Activated T-cell treated with anti-CD3 and anti-CD28 coated beads for 1 hour (primary cell): Measurements from ENCODE around the gene ME3.

Experiments
- DNase-seq: peaks from one replicate; pipeline ENCODE4 v3.0.0-alpha.2; 2020; ENCODE audit warnings: low read depth

The ME3 gene

GRCh38 chr11:86692746-86693145 lies 20.3 kb upstream of the ME3 start:
- no peak for DNase-seq

- no peak for DNase-seq
These were observed 19.9 kb upstream of the ME3 start for GRCh38 chr11:86692317-86692716.

- DNase-seq: no peak
These were observed 16.2 kb upstream of the ME3 start for GRCh38 chr11:86688398-86689179.

GRCh38 chr11:86687185-86687778 lies 14.9 kb upstream of the ME3 start:
- no peak for DNase-seq

- no peak for DNase-seq
These were observed 14.1 kb upstream of the ME3 start for GRCh38 chr11:86686531-86686930.

- no peak for DNase-seq
These were observed 9.0 kb upstream of the ME3 start for GRCh38 chr11:86681483-86681756.

GRCh38 chr11:86680716-86681482 lies 8.5 kb upstream of the ME3 start:
- DNase-seq: no peak

- no peak for DNase-seq
These were observed 6.4 kb upstream of the ME3 start for GRCh38 chr11:86678823-86679222.

GRCh38 chr11:86678296-86678695 lies 5.9 kb upstream of the ME3 start:
- no peak for DNase-seq

- DNase-seq: no peak
These were observed 4.2 kb upstream of the ME3 start for GRCh38 chr11:86676533-86677154.

GRCh38 chr11:86676010-86676409 lies 3.6 kb upstream of the ME3 start:
- no peak for DNase-seq

GRCh38 chr11:86675017-86675416 lies 2.6 kb upstream of the ME3 start:
- DNase-seq: no peak

- no peak for DNase-seq
These were observed 1.7 kb upstream of the ME3 start for GRCh38 chr11:86673872-86674750.

- no peak for DNase-seq
These were observed 833 bp upstream of the ME3 start for GRCh38 chr11:86673055-86673843.

- no peak for DNase-seq
These were observed 847 bp downstream of the ME3 start for GRCh38 chr11:86671531-86672006.

- no peak for DNase-seq
These were observed 1.5 kb downstream of the ME3 start for GRCh38 chr11:86670911-86671310.

- no peak for DNase-seq
These were observed 2.2 kb downstream of the ME3 start for GRCh38 chr11:86670181-86670580.

GRCh38 chr11:86669424-86669823 lies 3.0 kb downstream of the ME3 start:
- DNase-seq: no peak

GRCh38 chr11:86668929-86669328 lies 3.5 kb downstream of the ME3 start:
- no peak for DNase-seq

- DNase-seq: no peak
These were observed 6.2 kb downstream of the ME3 start for GRCh38 chr11:86666193-86666592.

GRCh38 chr11:86664930-86665329 lies 7.5 kb downstream of the ME3 start:
- DNase-seq: no peak
